Activated CD8-positive, alpha-beta memory T cell treated with anti-CD3 and anti-CD28 coated beads for 1 hour (primary cell): ENCODE results near the gene CDH26.

ENCODE experiments used
- DNase-seq, 2 donors: peaks; one replicate each; pipeline ENCODE4 v3.0.0-alpha.2; 2020; ENCODE audit warnings: low read depth in 1 of 2; ENCODE audit errors: extremely low read depth in 1 of 2

Gene CDH26

GRCh38 chr20:59958123-59958522 lies at the start of gene CDH26:
CDH26 (plus strand) TSS chr20:59958423; CDS start chr20:59958727, 304 bp downstream.
- no peak for DNase-seq

GRCh38 chr20:59908855-59909254 lies 49.4 kb upstream of the CDH26 start:
- no peak for DNase-seq

GRCh38 chr20:59911041-59911440 lies 47.2 kb upstream of the CDH26 start:
- DNase-seq = no peak

- DNase-seq = no peak
These were observed 45.6 kb upstream of the CDH26 start for GRCh38 chr20:59912609-59913008.

- DNase-seq = no peak
These were observed 37.3 kb upstream of the CDH26 start for GRCh38 chr20:59920944-59921343.

GRCh38 chr20:59923514-59923913 lies 34.7 kb upstream of the CDH26 start:
- no peak for DNase-seq

GRCh38 chr20:59925359-59925758 lies 32.9 kb upstream of the CDH26 start:
- DNase-seq = no peak

GRCh38 chr20:59925899-59926298 lies 32.3 kb upstream of the CDH26 start:
- DNase-seq = no peak

- DNase-seq = no peak
These were observed 26.5 kb upstream of the CDH26 start for GRCh38 chr20:59931511-59932312.

- DNase-seq = no peak
These were observed 25.5 kb upstream of the CDH26 start for GRCh38 chr20:59932616-59933295.

- peak in 1 of 2 donors; percentile 56 for DNase-seq
These were observed 24.9 kb upstream of the CDH26 start, which contains the start of gene SYCP2 for GRCh38 chr20:59933296-59933848. SYCP2 (minus strand) TSS chr20:59933637; CDS start chr20:59922413, 11,224 bp downstream.

- peak; percentile 21 to 74 for DNase-seq
These were observed 24.2 kb upstream of the CDH26 start for GRCh38 chr20:59933849-59934585.

- DNase-seq = no peak
These were observed 22.6 kb upstream of the CDH26 start for GRCh38 chr20:59935457-59936185.

GRCh38 chr20:59936409-59936808 lies 21.8 kb upstream of the CDH26 start:
- no peak for DNase-seq

- DNase-seq = no peak
These were observed 21.1 kb upstream of the CDH26 start for GRCh38 chr20:59937150-59937549.

GRCh38 chr20:59938221-59938620 lies 20.0 kb upstream of the CDH26 start:
- DNase-seq = no peak

GRCh38 chr20:59938696-59939051 lies 19.5 kb upstream of the CDH26 start:
- no peak for DNase-seq

GRCh38 chr20:59939052-59939878 lies 19.0 kb upstream of the CDH26 start:
- no peak for DNase-seq

GRCh38 chr20:59939879-59940128 lies 18.4 kb upstream of the CDH26 start:
- no peak for DNase-seq
